ENCODE measurements around the gene SORCS3. TPM values are rescaled to one million over a fixed set of nuclear protein-coding genes. Genes with fewer than 3 reads are reported as not detected.

SORCS3 gene
- total RNA-seq, 1 donor from 2014 or later, result not detected

DNA sequence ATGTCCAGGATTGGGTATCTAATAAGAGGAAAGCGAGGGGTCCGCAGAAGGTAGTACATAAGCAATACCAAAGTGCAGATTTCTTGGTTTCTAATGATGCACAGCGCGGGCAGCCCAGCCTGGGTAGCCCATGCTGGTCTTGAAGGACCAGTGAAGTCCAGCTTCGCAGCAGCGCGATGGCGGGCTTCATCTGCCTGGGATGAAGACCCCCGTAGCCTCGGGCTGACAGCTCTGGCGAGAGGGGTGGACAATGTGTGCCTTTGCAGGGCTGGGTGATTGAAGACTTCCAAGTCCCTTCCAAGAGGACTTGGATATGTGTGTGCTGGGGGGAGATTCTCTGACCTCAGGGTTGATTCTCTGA lies 2.2 kb downstream of the SORCS3 start:
- no peak for DNase-seq (ENCODE audit: low read depth in 2 of 2)

- DNase-seq (ENCODE audit: low read depth in 2 of 2), result no peak
Observed at GRCh38 chr10:104646146-104646545, 5.1 kb downstream of the SORCS3 start.

GRCh38 chr10:104648421-104648820 lies 7.3 kb downstream of the SORCS3 start:
- DNase-seq (ENCODE audit: low read depth in 2 of 2), result no peak

DNA sequence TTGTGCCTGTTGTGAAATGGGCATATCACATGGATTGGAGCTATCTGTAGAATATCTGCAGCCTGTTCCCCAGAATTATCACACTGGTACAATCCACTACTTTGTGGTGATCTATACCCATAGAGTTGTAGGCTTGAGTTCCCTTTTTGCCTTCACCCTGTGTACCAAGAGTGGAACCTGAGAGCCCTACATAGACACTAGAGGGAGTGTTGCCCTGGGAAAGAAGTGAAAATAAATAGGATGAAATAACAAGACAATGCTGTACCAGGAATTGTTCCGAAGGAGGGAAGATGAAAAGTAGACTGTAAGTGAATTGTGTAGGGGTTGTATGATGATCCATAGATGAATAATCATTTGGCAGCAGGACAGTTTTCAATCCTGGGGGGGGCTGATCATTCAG lies 9.0 kb downstream of the SORCS3 start:
- no peak for DNase-seq (ENCODE audit: low read depth in 2 of 2)

- DNase-seq (ENCODE audit: low read depth in 2 of 2), result no peak
Observed at GRCh38 chr10:104650635-104651331, 9.7 kb downstream of the SORCS3 start.

- DNase-seq (ENCODE audit: low read depth in 2 of 2), result no peak
Observed at GRCh38 chr10:104657036-104657435, 15.9 kb downstream of the SORCS3 start.

DNA sequence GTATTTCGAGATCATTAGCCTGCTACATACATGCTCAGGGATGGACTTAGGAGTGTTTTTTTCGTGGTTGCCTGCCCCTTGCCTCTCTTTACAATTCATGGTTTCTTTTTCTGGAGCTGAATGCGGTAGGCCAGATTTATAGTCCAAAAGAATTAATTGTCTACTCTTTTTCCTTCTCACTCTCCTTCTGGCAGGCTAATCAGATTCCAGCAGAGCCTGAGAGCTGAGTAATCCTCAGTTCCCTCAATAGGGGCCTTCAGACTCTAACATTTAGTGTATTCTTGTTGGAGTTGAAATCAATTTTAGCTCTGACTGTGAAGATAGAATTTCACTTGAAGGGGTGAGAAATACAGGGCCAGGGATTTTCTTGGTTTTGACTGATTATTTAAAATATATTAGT lies 16.4 kb downstream of the SORCS3 start:
- no peak for DNase-seq (ENCODE audit: low read depth in 2 of 2)

DNA sequence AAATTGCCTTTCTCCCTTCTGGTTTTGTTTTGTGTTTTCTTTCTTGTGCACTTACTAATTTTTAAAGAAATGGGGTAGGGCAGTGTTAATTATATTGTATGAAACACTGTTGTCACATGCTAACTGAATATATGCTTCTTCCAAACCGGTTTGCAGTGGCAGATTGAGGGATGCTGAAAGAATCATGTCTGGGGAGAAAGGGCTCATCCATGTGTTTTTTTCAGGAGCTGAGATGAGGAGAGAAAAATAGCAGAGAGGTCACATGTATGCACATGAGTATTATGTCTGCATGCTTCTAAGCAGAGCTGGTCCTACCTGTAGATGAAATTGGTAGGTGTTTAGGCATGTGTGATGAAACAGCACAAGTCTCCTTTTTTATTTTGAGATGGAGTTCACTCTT lies 17.0 kb downstream of the SORCS3 start:
- DNase-seq (ENCODE audit: low read depth in 2 of 2), result no peak

DNA sequence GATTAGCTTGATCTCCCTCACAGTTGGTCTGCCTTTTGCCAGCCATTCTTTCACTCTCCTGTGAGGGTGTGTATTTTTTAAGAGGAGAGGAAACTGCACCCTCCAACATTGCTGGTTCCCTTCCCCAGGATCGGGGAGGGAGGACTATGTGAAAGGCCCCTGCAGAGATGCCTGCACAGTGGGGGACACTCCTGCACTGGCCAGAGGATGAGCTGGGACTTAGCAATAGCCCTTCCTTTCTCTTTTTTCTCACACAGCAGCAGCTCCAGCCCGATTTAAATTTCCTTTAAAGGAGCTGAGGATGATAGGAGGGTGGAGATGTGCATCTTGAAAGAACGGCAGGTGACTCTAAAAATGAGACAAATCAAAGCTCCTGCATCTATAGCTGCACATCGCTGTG lies 18.7 kb downstream of the SORCS3 start:
- DNase-seq (ENCODE audit: low read depth in 2 of 2), result no peak

DNA sequence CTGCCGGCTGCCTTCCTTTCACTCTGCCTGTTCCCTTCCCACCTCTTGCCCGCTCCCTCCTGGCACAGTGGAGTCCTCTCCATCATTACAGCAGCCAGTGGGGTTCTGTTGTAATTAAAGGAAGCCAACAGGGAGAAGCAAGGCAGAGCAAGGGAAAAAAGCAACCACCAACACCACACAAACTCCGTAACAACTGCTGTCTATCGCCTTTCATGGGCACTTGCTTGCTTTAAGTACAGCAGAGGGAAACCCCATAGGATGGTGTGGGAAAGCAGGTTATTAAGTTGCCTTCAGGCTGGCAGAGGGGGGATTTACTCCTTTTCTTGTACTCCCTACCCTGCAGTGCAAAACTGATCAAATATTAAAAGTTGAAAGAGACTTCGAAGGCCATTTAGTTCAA lies 22.0 kb downstream of the SORCS3 start:
- no peak for DNase-seq (ENCODE audit: low read depth in 2 of 2)

DNA sequence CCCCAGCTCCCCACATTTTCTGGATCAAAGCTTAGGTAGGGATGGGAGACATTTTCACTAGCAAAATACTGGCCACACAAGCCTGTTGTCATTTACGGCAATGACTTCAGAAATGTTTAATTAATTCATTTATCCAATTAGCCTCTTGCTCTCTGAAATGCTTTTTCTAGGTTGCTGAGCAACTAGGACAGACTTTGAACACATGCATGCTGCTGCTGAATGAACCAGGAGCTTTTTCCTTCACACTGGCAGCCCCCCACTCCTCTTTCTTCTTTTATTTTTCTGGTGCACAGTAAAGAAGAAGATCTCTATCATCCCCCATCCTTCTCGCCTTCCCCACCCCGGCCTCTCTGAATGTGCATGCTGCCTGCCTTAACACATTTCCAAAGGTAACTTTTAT lies 22.5 kb downstream of the SORCS3 start:
- no peak for DNase-seq (ENCODE audit: low read depth in 2 of 2)

DNA sequence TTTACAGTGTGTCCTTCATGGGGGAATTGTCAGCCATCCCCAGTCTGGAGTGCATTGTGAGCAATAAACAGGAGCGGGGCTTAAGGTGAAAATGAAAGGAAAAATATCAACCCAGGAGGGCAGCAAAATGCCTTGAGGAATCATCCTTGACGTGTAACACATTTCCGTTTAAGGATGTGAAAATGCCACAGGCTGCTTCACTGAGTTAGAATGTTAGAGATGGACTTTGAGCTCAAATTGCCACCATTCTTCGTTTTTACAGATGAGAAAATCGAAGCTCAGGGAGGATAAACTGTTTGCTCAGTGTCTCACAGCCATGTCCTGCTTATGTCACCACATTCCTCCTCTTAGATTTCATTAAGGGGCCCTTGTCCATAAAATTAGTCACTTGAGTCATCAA lies 23.1 kb downstream of the SORCS3 start:
- DNase-seq (ENCODE audit: low read depth in 2 of 2), result no peak

GRCh38 chr10:104665174-104665573 lies 24.1 kb downstream of the SORCS3 start:
- no peak for DNase-seq (ENCODE audit: low read depth in 2 of 2)

- DNase-seq (ENCODE audit: low read depth in 2 of 2), result no peak
Observed at GRCh38 chr10:104666106-104666505, 25.0 kb downstream of the SORCS3 start.

DNA sequence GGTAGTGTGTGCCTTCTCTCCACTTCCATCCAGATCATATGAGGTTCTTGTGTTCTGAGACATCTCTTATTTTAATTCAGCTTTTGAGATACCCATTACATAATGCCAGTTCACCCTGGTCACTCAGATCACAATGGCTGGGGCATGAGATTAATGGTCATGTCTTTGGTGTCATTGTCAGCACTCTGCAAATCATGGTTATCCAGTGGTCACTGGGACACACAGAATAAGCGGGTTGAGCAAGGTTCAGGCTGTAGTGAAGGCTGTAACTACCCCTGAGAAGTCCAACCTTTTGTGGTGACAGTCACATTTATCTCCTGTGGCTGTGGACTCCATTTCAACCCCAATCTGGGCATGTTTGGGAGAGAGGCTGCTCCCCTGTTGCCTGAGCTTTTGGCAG lies 35.8 kb downstream of the SORCS3 start:
- DNase-seq (ENCODE audit: low read depth in 2 of 2), result no peak

DNA sequence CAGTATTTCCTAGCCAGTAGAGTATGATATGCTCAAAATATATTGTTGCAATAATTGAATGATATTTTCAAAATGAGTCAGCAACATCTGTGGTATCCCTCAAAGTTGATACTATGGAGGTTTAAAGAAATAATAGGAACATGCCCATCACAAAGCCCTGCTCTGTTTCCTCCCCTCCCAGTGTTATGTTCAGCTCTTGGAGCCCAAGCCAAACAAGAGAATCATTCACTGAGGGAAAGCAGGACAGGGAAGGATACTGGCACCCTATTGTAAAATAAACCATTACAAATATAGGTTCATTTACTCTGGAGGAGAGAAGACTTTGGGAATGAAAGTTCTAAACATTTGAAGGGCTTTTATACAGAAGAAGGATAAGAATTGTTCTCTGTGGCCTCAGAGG lies 37.6 kb downstream of the SORCS3 start:
- DNase-seq (ENCODE audit: low read depth in 2 of 2), result no peak

DNA sequence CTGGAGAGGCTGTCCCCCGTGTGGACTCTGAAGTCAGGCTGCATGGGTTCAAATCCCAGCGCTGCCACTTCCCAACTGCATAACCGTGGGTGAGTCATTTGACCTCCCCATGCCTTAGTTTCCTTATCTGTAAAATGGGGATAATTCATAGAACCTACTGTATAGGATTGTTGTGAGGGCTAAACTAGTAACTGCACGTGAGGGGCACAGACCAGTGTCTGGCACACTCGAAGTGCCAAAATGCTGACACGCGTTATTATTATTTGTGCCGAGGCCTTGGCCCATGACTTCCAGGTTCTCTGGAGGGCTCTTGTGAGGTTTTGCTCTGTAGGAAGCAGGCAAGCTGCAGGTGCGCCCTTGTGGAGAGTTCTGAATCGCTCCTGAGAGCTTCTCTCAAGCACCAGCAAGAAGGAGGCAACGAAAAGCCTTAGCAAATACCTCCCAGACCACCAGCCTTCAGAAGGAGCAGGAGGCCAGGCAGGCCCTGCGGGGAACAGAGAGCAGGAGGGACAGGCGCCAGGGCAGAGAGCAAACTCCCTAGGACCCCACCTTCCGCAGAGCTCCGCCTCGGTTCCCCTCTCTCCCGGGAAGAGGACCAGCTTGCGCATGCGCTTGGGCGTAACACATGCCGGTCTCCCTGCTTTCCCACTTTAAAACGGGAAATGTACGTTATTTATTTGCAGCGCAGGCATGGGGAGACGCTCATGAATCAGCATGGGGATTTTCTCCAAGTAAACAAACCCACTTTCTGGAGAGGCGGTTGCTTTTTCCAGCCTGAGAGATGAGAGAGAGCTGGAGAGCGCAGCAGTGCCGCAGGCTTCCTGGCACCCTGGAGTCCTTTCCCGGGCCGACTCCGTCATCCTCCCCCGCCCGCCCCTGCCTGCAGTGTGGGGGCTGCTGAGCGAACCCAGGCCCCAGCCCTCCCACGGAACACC lies 39.6 kb downstream of the SORCS3 start:
- DNase-seq (ENCODE audit: low read depth in 2 of 2), result no peak

DNA sequence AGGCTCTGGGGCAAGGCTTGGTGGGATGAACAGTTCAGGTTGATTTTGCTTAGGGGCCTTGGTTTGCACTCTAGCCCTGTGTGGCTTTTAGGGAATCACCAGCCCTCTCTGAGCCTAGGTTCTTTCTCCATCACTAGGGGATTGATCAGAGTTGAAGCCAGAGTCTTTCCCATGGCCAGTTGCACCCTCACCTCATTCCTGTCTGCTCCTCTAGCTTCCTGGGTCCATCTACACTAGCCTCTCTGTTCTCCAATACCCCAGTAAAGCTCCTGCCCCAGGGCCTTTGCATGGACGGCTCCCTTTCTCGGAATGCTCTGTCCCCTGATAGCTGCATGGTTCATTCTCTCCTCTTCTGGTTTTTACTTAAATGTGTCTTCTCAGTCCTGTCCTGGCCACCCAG lies 40.4 kb downstream of the SORCS3 start:
- DNase-seq (ENCODE audit: low read depth in 2 of 2), result no peak

DNA sequence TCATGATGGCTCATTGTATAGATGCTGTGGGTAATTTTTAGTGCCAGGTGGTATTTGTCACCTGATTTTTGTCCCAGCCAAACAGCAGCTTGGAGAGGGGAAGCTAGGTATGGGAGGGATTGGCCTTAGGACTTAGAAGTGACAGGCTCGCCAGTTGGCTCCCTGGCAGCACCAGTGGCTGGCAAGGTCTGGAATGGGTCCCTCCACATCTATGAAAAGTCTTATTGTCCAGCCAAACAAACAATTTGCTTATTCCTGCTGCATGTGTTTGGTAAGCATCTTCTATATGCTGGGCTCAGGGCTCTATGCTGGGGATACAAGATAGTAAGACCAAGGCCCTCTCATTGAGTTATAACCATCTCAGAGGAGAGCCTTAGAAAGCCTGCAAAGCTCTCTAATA lies 42.5 kb downstream of the SORCS3 start:
- no peak for DNase-seq (ENCODE audit: low read depth in 2 of 2)

DNA sequence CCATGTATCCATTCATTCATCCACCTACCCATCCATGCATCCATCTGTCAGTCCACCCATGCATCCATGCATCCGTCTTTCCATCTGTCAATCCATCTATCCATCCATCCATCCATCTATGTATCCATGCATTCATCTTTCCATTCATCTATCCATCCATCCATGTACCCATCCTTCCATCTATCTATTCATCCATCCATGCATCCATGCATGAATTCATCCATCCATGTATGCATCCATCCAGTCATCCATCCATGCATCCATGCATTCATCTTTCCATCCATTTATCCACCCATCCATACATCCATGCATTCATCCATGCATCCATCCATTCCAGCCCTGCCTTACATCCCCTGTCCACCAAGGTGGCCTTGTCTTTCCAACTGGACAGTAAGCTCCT lies 45.7 kb downstream of the SORCS3 start:
- no peak for DNase-seq (ENCODE audit: low read depth in 2 of 2)

GRCh38 chr10:104688251-104689042 lies 47.4 kb downstream of the SORCS3 start:
- DNase-seq (ENCODE audit: low read depth in 2 of 2), result no peak

- no peak for DNase-seq (ENCODE audit: low read depth in 2 of 2)
Observed at GRCh38 chr10:104689105-104689504, 48.0 kb downstream of the SORCS3 start.

Data from dermis microvascular lymphatic vessel endothelial cell (primary cell).